GM23248 (cell line): ENCODE data around the gene CDHR3. TPM values are rescaled to one million over a fixed set of nuclear protein-coding genes. Genes with fewer than 3 reads are reported as not detected.

ENCODE experiments used
- DNase-seq: peaks from one replicate; pipeline ENCODE4 v3.0.0-alpha.2; 2015
- H2AFZ ChIP-seq: fragments of 200-600 bp; sonication (generic); 2 replicates; pipeline ENCODE4 v1.6.1; 2016; ENCODE audit warnings: antibody characterized with exemption
- H3F3A ChIP-seq: fragments of 200-600 bp; sonication (generic); 2 replicates; pipeline ENCODE4 v1.6.1; 2016; ENCODE audit warnings: mild to moderate bottlenecking, antibody characterized with exemption, mixed run types; ENCODE audit not compliant: insufficient read depth
- H3K27ac ChIP-seq: fragments of 200-600 bp; sonication (generic); 2 replicates; pipeline ENCODE4 v1.5.1; 2016; ENCODE audit warnings: mild to moderate bottlenecking
- H3K27me3 ChIP-seq: fragments of 200-600 bp; sonication (generic); replicated peaks from 2 replicates; pipeline ENCODE4 v1.6.1; 2016; ENCODE audit warnings: mild to moderate bottlenecking; ENCODE audit not compliant: insufficient read depth
- H3K36me3 ChIP-seq: fragments of 200-600 bp; sonication (generic); 2 replicates; pipeline ENCODE4 v1.6.1; 2016; ENCODE audit warnings: low read depth, mild to moderate bottlenecking
- H3K4me1 ChIP-seq: fragments of 200-600 bp; sonication (generic); 2 replicates; pipeline ENCODE4 v1.6.1; 2016; ENCODE audit warnings: mild to moderate bottlenecking; ENCODE audit not compliant: insufficient read depth
- H3K4me2 ChIP-seq: fragments of 200-600 bp; sonication (generic); one replicate; pipeline ENCODE4 v1.6.1; 2016; ENCODE audit warnings: mild to moderate bottlenecking; ENCODE audit not compliant: unreplicated experiment
- H3K4me3 ChIP-seq: fragments of 200-600 bp; sonication (generic); 2 replicates; pipeline ENCODE4 v1.5.1; 2016; ENCODE audit warnings: mild to moderate bottlenecking
- H3K79me2 ChIP-seq: fragments of 200-600 bp; sonication (generic); 2 replicates; pipeline ENCODE4 v1.6.1; 2016; ENCODE audit warnings: mild to moderate bottlenecking; ENCODE audit not compliant: insufficient read depth
- H3K9ac ChIP-seq: fragments of 200-600 bp; sonication (generic); 2 replicates; pipeline ENCODE4 v1.6.1; 2016; ENCODE audit warnings: mild to moderate bottlenecking
- H3K9me2 ChIP-seq: fragments of 200-600 bp; sonication (generic); 2 replicates; pipeline ENCODE4 v1.6.1; 2016; ENCODE audit warnings: mixed run types, mild to moderate bottlenecking, moderate library complexity; ENCODE audit not compliant: insufficient read depth
- H3K9me3 ChIP-seq: fragments of 200-600 bp; sonication (generic); one replicate; pipeline ENCODE4 v1.6.1; 2017; ENCODE audit warnings: low read depth
- H4K20me1 ChIP-seq: fragments of 200-600 bp; sonication (generic); 2 replicates; pipeline ENCODE4 v1.6.0; 2016; ENCODE audit not compliant: insufficient read depth
- EZH2 ChIP-seq: fragments of 200-600 bp; sonication (generic); IDR thresholded peaks from 2 replicates; pipeline ENCODE4 v1.6.1; 2018; ENCODE audit warnings: antibody characterized with exemption, mild to moderate bottlenecking; ENCODE audit not compliant: insufficient read depth, poor library complexity, severe bottlenecking
- EZH2phosphoT487 ChIP-seq: fragments of 200-600 bp; sonication (generic); IDR thresholded peaks from 2 replicates; pipeline ENCODE4 v1.6.1; 2018; ENCODE audit warnings: antibody characterized with exemption, moderate library complexity, mild to moderate bottlenecking, low read depth; ENCODE audit not compliant: insufficient read depth
- WGBS, 2 experiments: methylation state at CpG; one replicate each; pipeline ENCODE4 v1.1.6; 2015 to 2017; ENCODE audit warnings: low lambda C conversion rate in 2 of 2, low coverage in 1 of 2; ENCODE audit errors: missing lambda C conversion rate in 2 of 2; 5-methylcytosine and 5-hydroxymethylcytosine counted together
- in situ Hi-C: fragments of 300-500 bp; cut with MboI; formaldehyde crosslinking; loops from 2 replicates; pipeline ENCODE4 v1.15.0; 2020
- polyA plus RNA-seq: library from polyadenylated mRNA; unstranded; fragments of >200 nt; fragmentation: Nextera tagmentation; extraction: Ambion mirVana; gene quantifications from 2 replicates; pipeline ENCODE4 v1.2.1, GENCODE V29; 2016
- total RNA-seq: library from RNA; depleted of rRNA; stranded (reverse); fragments of >200 nt; shearing (Covaris generic); gene quantifications from 2 replicates; pipeline ENCODE4 v1.2.3, GENCODE V29; 2014

The CDHR3 gene
- total and polyA plus RNA-seq, 2 experiments from 2014 or later: 2.6 to 3.6 TPM

DNA sequence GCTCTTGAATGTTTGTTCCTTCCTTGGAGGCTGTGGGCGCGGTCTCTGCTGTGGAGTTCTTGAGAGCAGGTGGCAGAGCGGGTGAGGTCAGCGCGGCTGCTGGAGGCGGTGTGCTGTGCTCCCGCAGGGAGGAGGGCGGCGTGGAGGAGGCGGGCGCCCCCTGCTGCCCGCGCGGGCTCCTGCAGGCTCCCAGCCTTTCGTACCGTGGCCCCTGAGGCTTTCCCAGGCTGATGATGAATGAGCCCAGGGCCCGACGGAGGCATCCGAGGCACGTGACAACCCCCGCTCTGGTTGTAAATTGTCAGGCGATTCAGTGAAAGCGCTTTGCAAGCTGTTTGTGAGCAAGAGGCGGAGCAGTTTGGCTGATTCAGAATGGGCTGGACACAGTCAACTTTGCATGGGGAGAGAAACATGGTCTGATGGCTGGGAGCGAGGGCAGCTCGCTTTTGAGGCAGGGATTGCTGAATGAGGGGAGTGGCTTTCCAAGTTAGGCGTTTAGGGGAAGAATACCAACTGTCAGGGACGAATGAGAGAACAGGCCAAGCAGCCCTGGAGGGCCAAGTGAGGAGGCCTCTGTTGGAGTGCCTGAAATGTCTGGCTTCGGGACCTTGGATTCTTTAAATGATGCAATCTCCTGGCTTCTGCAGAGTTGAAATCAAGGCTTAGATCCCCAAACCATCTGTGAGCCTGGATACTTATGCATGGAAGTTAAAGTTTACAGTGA is 46.6 kb downstream of the CDHR3 start:
- peaks cover 10% of the 10 kb centered on the region for H3F3A ChIP-seq
- H2AFZ ChIP-seq: peak overlapping the region; percentile 73
- DNase-seq: peak; percentile 99
- no peaks in the 10 kb centered on the region for H4K20me1 ChIP-seq
- peak overlapping the region; percentile 46 for H3K4me3 ChIP-seq
- H3K27me3 ChIP-seq: peaks cover 6% of the 10 kb centered on the region; the same call in 1 of the 2 replicates
- H3K4me2 ChIP-seq: peak overlapping the region; percentile 61
- H3K79me2 ChIP-seq: no peaks in the 10 kb centered on the region
- no peaks in the 10 kb centered on the region for H3K9me3 ChIP-seq
- peak overlapping the region; percentile 49; the same call in 1 of the 2 replicates for H3K9ac ChIP-seq
- in situ Hi-C loops: loop anchor here (10.0 kb wide), 1 partner anchor 245 kb away; no protein-coding TSS in a partner anchor
- no peaks in the 10 kb centered on the region for H3K9me2 ChIP-seq
- H3K27ac ChIP-seq: peak overlapping the region; percentile 64
- H3K4me1 ChIP-seq: peaks cover 7% of the 10 kb centered on the region; the same call in 1 of the 2 replicates
- 2 to 3% methylated on average over 28 to 29 of the region's 29 CpGs for WGBS, 2 experiments
- no peak for TF ChIP-seq EZH2phosphoT487
- no peak for TF ChIP-seq EZH2
- H3K36me3 ChIP-seq: no peaks in the 10 kb centered on the region

DNA sequence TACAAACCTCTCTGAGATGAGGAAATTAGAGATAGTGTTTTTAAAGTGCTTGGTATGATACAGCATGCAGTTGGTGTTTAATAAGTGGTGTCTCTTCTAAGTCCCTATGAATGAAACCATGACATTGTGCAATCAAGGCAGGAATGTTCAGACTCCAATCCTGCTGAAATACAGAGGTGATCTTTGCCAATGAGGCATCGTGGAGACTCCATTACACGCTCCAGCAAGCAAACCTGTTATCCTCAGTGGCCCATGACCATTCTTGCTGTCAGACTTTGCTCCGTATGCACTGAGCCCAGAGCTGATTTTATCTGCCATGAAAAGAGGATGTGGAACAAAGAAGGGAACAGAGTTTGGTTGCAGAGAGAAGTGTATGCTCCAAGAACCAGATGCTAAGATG is 47.3 kb downstream of the CDHR3 start:
- H3K9me2 ChIP-seq: no peaks in the 10 kb centered on the region
- no peaks in the 10 kb centered on the region for H3K9me3 ChIP-seq
- H3K4me2 ChIP-seq: peak overlapping the region; percentile 61
- in situ Hi-C loops: loop anchor here (10.0 kb wide), 1 partner anchor 246 kb away; no protein-coding TSS in a partner anchor
- H4K20me1 ChIP-seq: no peaks in the 10 kb centered on the region
- H3K4me3 ChIP-seq: peak overlapping the region; percentile 46; the same call in 1 of the 2 replicates
- TF ChIP-seq EZH2 (no peak), EZH2phosphoT487 (no peak)
- H3K4me1 ChIP-seq: peaks cover 7% of the 10 kb centered on the region; the same call in 1 of the 2 replicates
- no peaks in the 10 kb centered on the region for H3K36me3 ChIP-seq
- WGBS, 2 experiments: 67 to 79% methylated on average over 3 of the region's 3 CpGs
- peaks cover under 1% of the 10 kb centered on the region; the same call in 1 of the 2 replicates for H3K27me3 ChIP-seq
- DNase-seq: peak; percentile 27
- peak overlapping the region; percentile 64 for H3K27ac ChIP-seq
- H2AFZ ChIP-seq: peak overlapping the region; percentile 73
- peaks cover 10% of the 10 kb centered on the region for H3F3A ChIP-seq
- no peaks in the 10 kb centered on the region for H3K79me2 ChIP-seq
- H3K9ac ChIP-seq: peak overlapping the region; percentile 49; the same call in 1 of the 2 replicates

DNA sequence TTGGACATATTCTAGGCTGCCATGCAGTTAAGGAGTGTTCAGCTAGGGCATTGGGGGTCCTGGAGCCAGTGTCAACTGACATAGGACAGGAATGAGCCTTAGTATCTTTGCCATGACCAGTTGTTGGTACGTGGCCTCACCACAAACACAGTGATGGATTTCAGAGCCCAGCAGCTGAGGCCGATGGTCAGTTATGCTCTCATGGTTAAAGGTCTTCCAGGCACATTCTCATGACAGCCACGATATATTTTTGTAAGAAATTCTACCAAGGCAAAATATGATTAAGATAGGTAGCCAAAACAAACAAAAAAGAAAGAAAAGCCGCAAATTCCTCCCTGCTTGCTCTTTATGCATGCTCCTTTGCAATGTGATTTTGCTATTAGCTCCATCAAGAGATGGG is 47.8 kb downstream of the CDHR3 start:
- DNase-seq: no peak
- Histone ChIP-seq H3K4me2 (no peak overlapping the region), H3K4me1 (peaks cover 7% of the 10 kb centered on the region; the same call in 1 of the 2 replicates), H3K36me3 (no peaks in the 10 kb centered on the region), H2AFZ (no peak overlapping the region), H3K27ac (no peak overlapping the region), H3F3A (peaks cover 10% of the 10 kb centered on the region), H4K20me1 (no peaks in the 10 kb centered on the region), H3K9me3 (no peaks in the 10 kb centered on the region), H3K9me2 (no peaks in the 10 kb centered on the region), H3K27me3 (no peaks in the 10 kb centered on the region), H3K9ac (no peak overlapping the region), H3K79me2 (no peaks in the 10 kb centered on the region), H3K4me3 (no peak overlapping the region)
- no peak for TF ChIP-seq EZH2phosphoT487
- TF ChIP-seq EZH2: no peak
- 93 to 97% methylated on average over 4 of the region's 4 CpGs for WGBS, 2 experiments
- in situ Hi-C loops: loop anchor here (10.0 kb wide), 1 partner anchor 246 kb away; no protein-coding TSS in a partner anchor

DNA sequence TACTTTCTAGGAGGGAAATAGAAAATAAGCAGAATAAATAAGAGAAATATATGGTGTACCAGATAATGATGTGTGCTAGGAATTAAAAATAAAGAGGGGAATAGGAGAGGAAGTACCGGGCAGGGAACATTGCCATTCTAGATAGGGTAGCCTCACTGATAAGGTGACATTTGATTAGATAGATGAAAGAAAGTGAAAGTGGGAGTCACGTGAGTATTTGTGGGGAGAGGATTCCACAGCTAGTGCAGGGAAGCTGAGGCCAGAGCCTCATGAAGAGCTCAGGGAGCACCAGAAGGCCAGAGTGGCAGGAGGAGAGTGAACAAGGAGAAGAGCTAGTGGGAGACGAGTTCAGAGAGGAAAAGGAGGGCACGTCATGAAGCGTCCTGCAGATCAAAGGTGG is 49.1 kb downstream of the CDHR3 start:
- in situ Hi-C loops: loop anchor here (10.0 kb wide), 1 partner anchor 247 kb away; no protein-coding TSS in a partner anchor
- H2AFZ ChIP-seq: no peak overlapping the region
- no peak overlapping the region for H3K27ac ChIP-seq

More for the DNA sequence above, 49.1 kb downstream of the CDHR3 start:
- WGBS, 2 experiments: 88 to 91% methylated on average over 5 of the region's 5 CpGs
- H3K9me2 ChIP-seq: no peaks in the 10 kb centered on the region
- DNase-seq: no peak
- H3K9me3 ChIP-seq: no peaks in the 10 kb centered on the region
- H3K36me3 ChIP-seq: no peaks in the 10 kb centered on the region
- H3K4me1 ChIP-seq: peaks cover 7% of the 10 kb centered on the region; the same call in 1 of the 2 replicates
- no peaks in the 10 kb centered on the region for H3K79me2 ChIP-seq
- no peak overlapping the region for H3K4me2 ChIP-seq
- H3K9ac ChIP-seq: no peak overlapping the region
- peaks cover 10% of the 10 kb centered on the region for H3F3A ChIP-seq
- TF ChIP-seq EZH2phosphoT487 (no peak), EZH2 (no peak)
- H3K4me3 ChIP-seq: no peak overlapping the region
- no peaks in the 10 kb centered on the region for H3K27me3 ChIP-seq
- H4K20me1 ChIP-seq: no peaks in the 10 kb centered on the region
